ENCODE data around the gene MYH2.

The MYH2 gene

GRCh38 chr17:10518271-10519037, 31.0 kb downstream of the MYH2 start, which contains the start of gene MYH1:
Gene MYH1, minus strand, starts transcription at chr17:10518542. Its CDS starts 1,900 bp downstream, at chr17:10516642.
- DNase-seq (ENCODE audit: insufficient read length, low spot score) (no peak), FAIRE-seq (no peak)

GRCh38 chr17:10516638-10517037, 32.8 kb downstream of the MYH2 start:
- DNase-seq (ENCODE audit: insufficient read length, low spot score) (no peak), FAIRE-seq (no peak)

GRCh38 chr17:10516065-10516464, 33.4 kb downstream of the MYH2 start:
- FAIRE-seq, result no peak

GRCh38 chr17:10513299-10514067, 36.0 kb downstream of the MYH2 start:
- FAIRE-seq, result no peak
- no peak for DNase-seq (ENCODE audit: insufficient read length, low spot score)

More at GRCh38 chr17:10516065-10516464, 33.4 kb downstream of the MYH2 start:
- no peak for DNase-seq (ENCODE audit: insufficient read length, low spot score)

- FAIRE-seq, result no peak
- no peak for DNase-seq (ENCODE audit: insufficient read length, low spot score)
Observed at GRCh38 chr17:10512856-10513255, 36.6 kb downstream of the MYH2 start.

- no peak for FAIRE-seq
- DNase-seq (ENCODE audit: insufficient read length, low spot score), result no peak
Observed at GRCh38 chr17:10499950-10500349, 49.5 kb downstream of the MYH2 start.

GRCh38 chr17:10492004-10492403, 57.5 kb downstream of the MYH2 start:
- FAIRE-seq, result no peak
- DNase-seq (ENCODE audit: insufficient read length, low spot score), result no peak

- no peak for FAIRE-seq
- DNase-seq (ENCODE audit: insufficient read length, low spot score), result no peak
Observed at GRCh38 chr17:10482252-10482651, 67.2 kb downstream of the MYH2 start.

GRCh38 chr17:10477701-10478100, 71.8 kb downstream of the MYH2 start:
- FAIRE-seq (no peak), DNase-seq (ENCODE audit: insufficient read length, low spot score) (no peak)

GRCh38 chr17:10474536-10474935, 74.9 kb downstream of the MYH2 start:
- no peak for FAIRE-seq
- DNase-seq (ENCODE audit: insufficient read length, low spot score), result no peak

GRCh38 chr17:10471858-10472257, 77.6 kb downstream of the MYH2 start:
- DNase-seq (ENCODE audit: insufficient read length, low spot score) (no peak), FAIRE-seq (no peak)

Data from HTR-8/SVneo (cell line).